ENCODE results near the gene STXBP5L.

DNA sequence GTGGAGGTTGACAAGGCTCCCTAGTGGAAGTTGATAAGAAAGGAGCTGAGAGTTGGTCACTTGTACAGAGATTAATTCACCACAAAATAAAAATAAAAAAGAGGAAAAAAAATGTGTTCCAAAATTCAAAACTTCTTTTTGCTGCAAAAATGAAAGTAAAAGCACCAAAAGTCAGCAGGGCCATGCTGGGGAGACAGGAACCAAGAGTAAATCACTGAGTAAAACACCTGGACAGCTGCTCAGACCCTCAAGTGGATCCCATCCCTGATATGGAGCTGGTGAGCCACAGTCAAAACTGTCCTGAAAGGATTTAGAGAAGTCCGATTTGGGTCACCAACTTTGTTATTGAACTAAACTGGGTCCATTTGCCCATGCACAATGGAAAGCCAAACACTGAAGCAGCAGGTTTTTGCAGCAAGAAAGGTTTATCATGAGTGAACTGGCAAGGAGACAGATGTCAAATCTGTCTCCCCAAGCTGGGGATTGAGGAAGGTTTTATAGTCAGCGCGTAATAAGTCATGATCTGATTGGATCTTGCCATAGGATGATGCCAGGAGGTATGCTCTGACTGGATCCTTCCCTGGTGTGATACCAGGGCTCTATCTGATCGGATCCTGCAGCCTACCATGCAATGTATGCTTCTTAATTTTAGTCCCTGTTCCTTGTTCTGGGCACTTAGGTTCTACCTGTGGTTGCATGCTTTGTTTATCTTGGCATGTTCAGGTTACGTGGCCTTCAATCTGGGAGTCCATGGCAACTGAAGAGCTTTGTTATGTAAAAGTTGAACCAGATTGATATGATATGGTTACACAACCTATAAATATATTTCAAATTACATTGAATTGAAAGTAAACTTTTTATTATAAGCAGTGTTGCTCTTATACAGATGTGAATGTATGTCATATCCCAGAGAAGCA, 324.6 kb downstream of the STXBP5L start:
- TF ChIP-seq, protein P1, sequence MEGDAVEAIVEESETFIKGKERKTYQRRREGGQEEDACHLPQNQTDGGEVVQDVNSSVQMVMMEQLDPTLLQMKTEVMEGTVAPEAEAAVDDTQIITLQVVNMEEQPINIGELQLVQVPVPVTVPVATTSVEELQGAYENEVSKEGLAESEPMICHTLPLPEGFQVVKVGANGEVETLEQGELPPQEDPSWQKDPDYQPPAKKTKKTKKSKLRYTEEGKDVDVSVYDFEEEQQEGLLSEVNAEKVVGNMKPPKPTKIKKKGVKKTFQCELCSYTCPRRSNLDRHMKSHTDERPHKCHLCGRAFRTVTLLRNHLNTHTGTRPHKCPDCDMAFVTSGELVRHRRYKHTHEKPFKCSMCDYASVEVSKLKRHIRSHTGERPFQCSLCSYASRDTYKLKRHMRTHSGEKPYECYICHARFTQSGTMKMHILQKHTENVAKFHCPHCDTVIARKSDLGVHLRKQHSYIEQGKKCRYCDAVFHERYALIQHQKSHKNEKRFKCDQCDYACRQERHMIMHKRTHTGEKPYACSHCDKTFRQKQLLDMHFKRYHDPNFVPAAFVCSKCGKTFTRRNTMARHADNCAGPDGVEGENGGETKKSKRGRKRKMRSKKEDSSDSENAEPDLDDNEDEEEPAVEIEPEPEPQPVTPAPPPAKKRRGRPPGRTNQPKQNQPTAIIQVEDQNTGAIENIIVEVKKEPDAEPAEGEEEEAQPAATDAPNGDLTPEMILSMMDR (IDR thresholded peaks at IDR 0.05), result no peak
- no peak for TF ChIP-seq CHD2 (IDR thresholded peaks at IDR 0.05; ENCODE audit: low read length, partially characterized antibody)
- no peak for TF ChIP-seq JUND (IDR thresholded peaks at IDR 0.05)
- no peak for TF ChIP-seq NFIC (IDR thresholded peaks at IDR 0.05; ENCODE audit: borderline replicate concordance)
- TF ChIP-seq, protein P2, sequence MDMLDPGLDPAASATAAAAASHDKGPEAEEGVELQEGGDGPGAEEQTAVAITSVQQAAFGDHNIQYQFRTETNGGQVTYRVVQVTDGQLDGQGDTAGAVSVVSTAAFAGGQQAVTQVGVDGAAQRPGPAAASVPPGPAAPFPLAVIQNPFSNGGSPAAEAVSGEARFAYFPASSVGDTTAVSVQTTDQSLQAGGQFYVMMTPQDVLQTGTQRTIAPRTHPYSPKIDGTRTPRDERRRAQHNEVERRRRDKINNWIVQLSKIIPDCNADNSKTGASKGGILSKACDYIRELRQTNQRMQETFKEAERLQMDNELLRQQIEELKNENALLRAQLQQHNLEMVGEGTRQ (IDR thresholded peaks at IDR 0.05; ENCODE audit: borderline replicate concordance, low read depth, low read length), result no peak
- no peak for TF ChIP-seq POLR2AphosphoS5 (IDR thresholded peaks at IDR 0.05; ENCODE audit: low read depth, low read length)
- TF ChIP-seq, protein P3, sequence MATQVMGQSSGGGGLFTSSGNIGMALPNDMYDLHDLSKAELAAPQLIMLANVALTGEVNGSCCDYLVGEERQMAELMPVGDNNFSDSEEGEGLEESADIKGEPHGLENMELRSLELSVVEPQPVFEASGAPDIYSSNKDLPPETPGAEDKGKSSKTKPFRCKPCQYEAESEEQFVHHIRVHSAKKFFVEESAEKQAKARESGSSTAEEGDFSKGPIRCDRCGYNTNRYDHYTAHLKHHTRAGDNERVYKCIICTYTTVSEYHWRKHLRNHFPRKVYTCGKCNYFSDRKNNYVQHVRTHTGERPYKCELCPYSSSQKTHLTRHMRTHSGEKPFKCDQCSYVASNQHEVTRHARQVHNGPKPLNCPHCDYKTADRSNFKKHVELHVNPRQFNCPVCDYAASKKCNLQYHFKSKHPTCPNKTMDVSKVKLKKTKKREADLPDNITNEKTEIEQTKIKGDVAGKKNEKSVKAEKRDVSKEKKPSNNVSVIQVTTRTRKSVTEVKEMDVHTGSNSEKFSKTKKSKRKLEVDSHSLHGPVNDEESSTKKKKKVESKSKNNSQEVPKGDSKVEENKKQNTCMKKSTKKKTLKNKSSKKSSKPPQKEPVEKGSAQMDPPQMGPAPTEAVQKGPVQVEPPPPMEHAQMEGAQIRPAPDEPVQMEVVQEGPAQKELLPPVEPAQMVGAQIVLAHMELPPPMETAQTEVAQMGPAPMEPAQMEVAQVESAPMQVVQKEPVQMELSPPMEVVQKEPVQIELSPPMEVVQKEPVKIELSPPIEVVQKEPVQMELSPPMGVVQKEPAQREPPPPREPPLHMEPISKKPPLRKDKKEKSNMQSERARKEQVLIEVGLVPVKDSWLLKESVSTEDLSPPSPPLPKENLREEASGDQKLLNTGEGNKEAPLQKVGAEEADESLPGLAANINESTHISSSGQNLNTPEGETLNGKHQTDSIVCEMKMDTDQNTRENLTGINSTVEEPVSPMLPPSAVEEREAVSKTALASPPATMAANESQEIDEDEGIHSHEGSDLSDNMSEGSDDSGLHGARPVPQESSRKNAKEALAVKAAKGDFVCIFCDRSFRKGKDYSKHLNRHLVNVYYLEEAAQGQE (IDR thresholded peaks at IDR 0.05; ENCODE audit: low read depth, low read length), result no peak
- TF ChIP-seq, protein P4, sequence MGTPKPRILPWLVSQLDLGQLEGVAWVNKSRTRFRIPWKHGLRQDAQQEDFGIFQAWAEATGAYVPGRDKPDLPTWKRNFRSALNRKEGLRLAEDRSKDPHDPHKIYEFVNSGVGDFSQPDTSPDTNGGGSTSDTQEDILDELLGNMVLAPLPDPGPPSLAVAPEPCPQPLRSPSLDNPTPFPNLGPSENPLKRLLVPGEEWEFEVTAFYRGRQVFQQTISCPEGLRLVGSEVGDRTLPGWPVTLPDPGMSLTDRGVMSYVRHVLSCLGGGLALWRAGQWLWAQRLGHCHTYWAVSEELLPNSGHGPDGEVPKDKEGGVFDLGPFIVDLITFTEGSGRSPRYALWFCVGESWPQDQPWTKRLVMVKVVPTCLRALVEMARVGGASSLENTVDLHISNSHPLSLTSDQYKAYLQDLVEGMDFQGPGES (IDR thresholded peaks at IDR 0.05; ENCODE audit: low read depth, low read length), result no peak
- TF ChIP-seq GABPA (IDR thresholded peaks at IDR 0.05; ENCODE audit: low read depth), result no peak
- TF ChIP-seq MXI1 (IDR thresholded peaks at IDR 0.05; ENCODE audit: low read depth, low read length), result no peak
- TF ChIP-seq TAF1 (IDR thresholded peaks at IDR 0.05; ENCODE audit: borderline replicate concordance, low read depth, low read length), result no peak
- TF ChIP-seq, protein P5, sequence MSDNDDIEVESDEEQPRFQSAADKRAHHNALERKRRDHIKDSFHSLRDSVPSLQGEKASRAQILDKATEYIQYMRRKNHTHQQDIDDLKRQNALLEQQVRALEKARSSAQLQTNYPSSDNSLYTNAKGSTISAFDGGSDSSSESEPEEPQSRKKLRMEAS (IDR thresholded peaks at IDR 0.05; ENCODE audit: low read depth), result no peak
